IMR-90 (cell line): ENCODE measurements around the gene NGFR. TPM values are rescaled to one million over a fixed set of nuclear protein-coding genes. Genes with fewer than 3 reads are reported as not detected.

ENCODE experiments used
- ATAC-seq: fragments of 200-7000 bp; cut with Tn5 transposase; 2 replicates; pipeline ENCODE4 v1.9.1; 2020; ENCODE audit warnings: low read depth, mild to moderate bottlenecking, moderate library complexity
- BruUV-seq: library from RNA; stranded (reverse); fragments of 400-500 nt; replicated peaks from 2 replicates; lab custom pipeline; 2021; lab: Mats Ljungman, UMichigan
- CTCF ChIA-PET: fragments of 300-600 bp; formaldehyde crosslinking; extraction: SDS; loops from one replicate; lab custom pipeline; 2021; ENCODE audit warnings: antibody characterized with exemption; lab: Yijun Ruan, JAX
- POLR2A ChIA-PET: fragments of 300-600 bp; sonication (Branson Sonifier 250); formaldehyde crosslinking; loops from one replicate; lab custom pipeline; 2022; ENCODE audit warnings: antibody characterized with exemption; ENCODE audit not compliant: unreplicated experiment; lab: Charles Lee
- DNase-seq: peaks from one replicate; pipeline ENCODE4 v3.0.0; 2013
- H2AFZ ChIP-seq: replicated peaks from 2 replicates; pipeline ENCODE3; 2013; ENCODE audit warnings: low read length, mild to moderate bottlenecking; ENCODE audit not compliant: poor library complexity
- H2AK5ac ChIP-seq: 2 replicates; pipeline ENCODE4 v1.6.1; 2013; ENCODE audit warnings: low read depth, low read length, inconsistent platforms
- H2AK9ac ChIP-seq: replicated peaks from 2 replicates; pipeline ENCODE3; 2013; ENCODE audit warnings: mild to moderate bottlenecking, low read depth, low read length, moderate library complexity; ENCODE audit not compliant: poor library complexity
- H2BK120ac ChIP-seq: 2 replicates; pipeline ENCODE4 v1.6.1; 2013; ENCODE audit warnings: low read depth, low read length, inconsistent platforms
- H2BK15ac ChIP-seq: 3 replicates; pipeline ENCODE4 v1.6.1; 2013; ENCODE audit warnings: low read depth, low read length, inconsistent platforms
- H2BK20ac ChIP-seq: 2 replicates; pipeline ENCODE4 v1.6.1; 2013; ENCODE audit warnings: low read depth, mild to moderate bottlenecking, inconsistent platforms, low read length, moderate library complexity
- H2BK5ac ChIP-seq: 2 replicates; pipeline ENCODE4 v1.6.1; 2013; ENCODE audit warnings: mild to moderate bottlenecking, low read depth, low read length, inconsistent platforms; ENCODE audit not compliant: poor library complexity, severe bottlenecking
- H3K14ac ChIP-seq: replicated peaks from 2 replicates; pipeline ENCODE4 v1.6.1; 2013; ENCODE audit warnings: low read depth, low read length, inconsistent platforms
- H3K18ac ChIP-seq: 2 replicates; pipeline ENCODE4 v1.6.1; 2013; ENCODE audit warnings: low read depth, low read length, control low read depth
- H3K23ac ChIP-seq: 2 replicates; pipeline ENCODE4 v1.6.1; 2013; ENCODE audit warnings: low read depth, low read length, inconsistent platforms
- H3K27ac ChIP-seq: 2 replicates; pipeline ENCODE4 v1.5.1; 2013; ENCODE audit warnings: mild to moderate bottlenecking, control low read depth, low read length; ENCODE audit not compliant: insufficient read depth
- H3K27me3 ChIP-seq: 2 replicates; pipeline ENCODE4 v1.6.1; 2013; ENCODE audit warnings: low read length; ENCODE audit not compliant: control insufficient read depth, insufficient read depth
- H3K36me3 ChIP-seq: 2 replicates; pipeline ENCODE4 v1.6.1; 2013; ENCODE audit warnings: low read length, mixed read lengths; ENCODE audit not compliant: control insufficient read depth, insufficient read depth
- H3K4ac ChIP-seq: 2 replicates; pipeline ENCODE4 v1.6.1; 2013; ENCODE audit warnings: low read depth, low read length, inconsistent platforms
- H3K4me1 ChIP-seq: 2 replicates; pipeline ENCODE4 v1.6.1; 2013; ENCODE audit warnings: low read length, mixed read lengths; ENCODE audit not compliant: control insufficient read depth, insufficient read depth
- H3K4me2 ChIP-seq: 2 replicates; pipeline ENCODE4 v1.6.1; 2013; ENCODE audit warnings: low read depth, mild to moderate bottlenecking, control low read depth, low read length, moderate library complexity
- H3K4me3 ChIP-seq: 2 replicates; pipeline ENCODE4 v1.5.1; 2013; ENCODE audit warnings: low read depth, mild to moderate bottlenecking, control low read depth, low read length, moderate library complexity; ENCODE audit not compliant: insufficient read depth
- H3K56ac ChIP-seq: 2 replicates; pipeline ENCODE4 v1.6.1; 2013; ENCODE audit warnings: low read length, inconsistent platforms; ENCODE audit not compliant: insufficient read depth; ENCODE audit errors: extremely low read depth
- H3K79me1 ChIP-seq, 2 experiments: 2 replicates each; pipeline ENCODE4 v1.6.1; 2013; ENCODE audit warnings: low read length in 2 of 2, inconsistent platforms in 1 of 2, low read depth in 1 of 2
- H3K9ac ChIP-seq: 2 replicates; pipeline ENCODE4 v1.6.1; 2013; ENCODE audit warnings: low read depth, low read length, control low read depth
- H3K9me1 ChIP-seq: 2 replicates; pipeline ENCODE4 v1.6.1; 2013; ENCODE audit warnings: low read length, inconsistent platforms; ENCODE audit not compliant: insufficient read depth
- H3K9me3 ChIP-seq: 2 replicates; pipeline ENCODE4 v1.6.1; 2013; ENCODE audit warnings: low read length; ENCODE audit not compliant: control insufficient read depth, insufficient read depth
- H4K20me1 ChIP-seq: 2 replicates; pipeline ENCODE4 v1.6.1; 2013; ENCODE audit warnings: low read length, inconsistent platforms; ENCODE audit not compliant: insufficient read depth
- H4K5ac ChIP-seq: 2 replicates; pipeline ENCODE4 v1.6.1; 2013; ENCODE audit warnings: mild to moderate bottlenecking, low read depth, low read length, control low read depth
- H4K8ac ChIP-seq, 2 experiments: 2 replicates each; pipeline ENCODE4 v1.6.1; 2013; ENCODE audit warnings: low read depth in 2 of 2, low read length in 2 of 2, control low read depth in 1 of 2, inconsistent platforms in 1 of 2
- H4K91ac ChIP-seq: 2 replicates; pipeline ENCODE4 v1.6.1; 2013; ENCODE audit warnings: low read depth, low read length, inconsistent platforms; ENCODE audit not compliant: insufficient read depth
- BHLHE40 ChIP-seq: fragments of 150-350 bp; IDR thresholded peaks from 2 replicates; pipeline ENCODE4 v1.6.1; 2016; ENCODE audit warnings: mild to moderate bottlenecking, low read depth, low read length
- CEBPB ChIP-seq: IDR thresholded peaks from 2 replicates; pipeline ENCODE4 v1.6.1; 2012; ENCODE audit warnings: low read depth, low read length, improper control_type of control experiment
- CHD1 ChIP-seq: IDR thresholded peaks from 2 replicates; pipeline ENCODE4 v1.6.1; 2012; ENCODE audit warnings: low read depth, low read length, improper control_type of control experiment
- FOS ChIP-seq: fragments of 150-350 bp; IDR thresholded peaks from 2 replicates; pipeline ENCODE4 v1.6.1; 2016; ENCODE audit warnings: low read depth, low read length
- MAFK ChIP-seq: IDR thresholded peaks from 2 replicates; pipeline ENCODE4 v1.6.1; 2012; ENCODE audit warnings: low read depth, low read length, improper control_type of control experiment
- MAZ ChIP-seq: IDR thresholded peaks from 2 replicates; pipeline ENCODE4 v1.6.1; 2012; ENCODE audit warnings: low read depth, mild to moderate bottlenecking, low read length, improper control_type of control experiment, moderate library complexity, borderline replicate concordance
- MXI1 ChIP-seq: IDR thresholded peaks from 2 replicates; pipeline ENCODE4 v1.6.1; 2012; ENCODE audit warnings: low read depth, mild to moderate bottlenecking, low read length, moderate library complexity, borderline replicate concordance
- NFE2L2 ChIP-seq: fragments of 150-350 bp; IDR thresholded peaks from 2 replicates; pipeline ENCODE4 v1.6.1; 2016; ENCODE audit warnings: low read depth, mild to moderate bottlenecking, low read length
- POLR2A ChIP-seq: IDR thresholded peaks from 2 replicates; pipeline ENCODE4 v1.6.1; 2012; ENCODE audit warnings: mild to moderate bottlenecking, low read depth, low read length
- RAD21 ChIP-seq: IDR thresholded peaks from 2 replicates; pipeline ENCODE4 v1.6.1; 2012; ENCODE audit warnings: low read length, improper control_type of control experiment
- RCOR1 ChIP-seq: IDR thresholded peaks from 2 replicates; pipeline ENCODE4 v1.6.1; 2012; ENCODE audit warnings: mild to moderate bottlenecking, low read length, improper control_type of control experiment; ENCODE audit not compliant: insufficient replicate concordance
- RFX5 ChIP-seq: IDR thresholded peaks from 2 replicates; pipeline ENCODE4 v1.8.0; 2012; ENCODE audit warnings: low read depth, mild to moderate bottlenecking, low read length, moderate library complexity
- SMC3 ChIP-seq: fragments of 150-350 bp; IDR thresholded peaks from 2 replicates; pipeline ENCODE4 v1.6.1; 2016; ENCODE audit warnings: low read depth, mild to moderate bottlenecking, antibody characterized with exemption, low read length, moderate library complexity
- WGBS, 2 experiments: methylation state at CpG; one replicate each; pipeline versions ENCODE4 v1.1.5 to v1.1.7; 2013; ENCODE audit warnings: missing lambda C conversion rate in 2 of 2; ENCODE audit not compliant: insufficient read length in 1 of 2; ENCODE audit errors: extremely low coverage in 2 of 2; 5-methylcytosine and 5-hydroxymethylcytosine counted together
- dilution Hi-C: fragments of 300-500 bp; cut with HindIII; formaldehyde crosslinking; loops from one replicate; pipeline ENCODE4 v1.14.3; 2018; ENCODE audit warnings: low sequenced_read_pairs; ENCODE audit not compliant: unreplicated experiment
- in situ Hi-C: fragments of 300-500 bp; cut with MboI; formaldehyde crosslinking; loops from 3 replicates; pipeline ENCODE4 v1.14.3; 2019; ENCODE audit warnings: low sequenced_read_pairs, inconsistent platforms, mixed read lengths
- intact Hi-C: fragments of 100-400 bp; cut with micrococcal nuclease; formaldehyde crosslinking; loops from 2 replicates; pipeline ENCODE4 v1.10.0; 2022
- polyA plus RNA-seq, 3 experiments: library from polyadenylated mRNA; depleted of rRNA; stranded (reverse); fragments of >200 nt; gene quantifications; 2 replicates each; pipeline ENCODE4 v1.2.3, GENCODE V29; 2012; ENCODE audit warnings: low replicate concordance in 1 of 3
- total RNA-seq: library from RNA; depleted of rRNA; stranded (reverse); fragments of >200 nt; gene quantifications from 2 replicates; pipeline ENCODE4 v1.2.3, GENCODE V29; 2012
- TF ChIP-seq, protein P1 (sequence below): fragments of 150-350 bp; IDR thresholded peaks from 2 replicates; pipeline ENCODE4 v1.6.1; 2016; ENCODE audit warnings: low read depth, mild to moderate bottlenecking, low read length, moderate library complexity, borderline replicate concordance
- TF ChIP-seq, protein P2 (sequence below): conservative IDR thresholded peaks from 2 replicates; pipeline ENCODE4 v1.5.1; 2012; ENCODE audit warnings: mild to moderate bottlenecking, low read depth, low read length, improper control_type of control experiment
- TF ChIP-seq, protein P3 (sequence below): fragments of 150-350 bp; IDR thresholded peaks from 2 replicates; pipeline ENCODE4 v1.6.1; 2017; ENCODE audit warnings: mild to moderate bottlenecking, antibody characterized with exemption, low read length, low read depth

NGFR gene
- total and polyA plus RNA-seq, 2 of the 4 experiments (the other 2 are of a cell fraction), result 0.15 to 0.18 TPM

DNA sequence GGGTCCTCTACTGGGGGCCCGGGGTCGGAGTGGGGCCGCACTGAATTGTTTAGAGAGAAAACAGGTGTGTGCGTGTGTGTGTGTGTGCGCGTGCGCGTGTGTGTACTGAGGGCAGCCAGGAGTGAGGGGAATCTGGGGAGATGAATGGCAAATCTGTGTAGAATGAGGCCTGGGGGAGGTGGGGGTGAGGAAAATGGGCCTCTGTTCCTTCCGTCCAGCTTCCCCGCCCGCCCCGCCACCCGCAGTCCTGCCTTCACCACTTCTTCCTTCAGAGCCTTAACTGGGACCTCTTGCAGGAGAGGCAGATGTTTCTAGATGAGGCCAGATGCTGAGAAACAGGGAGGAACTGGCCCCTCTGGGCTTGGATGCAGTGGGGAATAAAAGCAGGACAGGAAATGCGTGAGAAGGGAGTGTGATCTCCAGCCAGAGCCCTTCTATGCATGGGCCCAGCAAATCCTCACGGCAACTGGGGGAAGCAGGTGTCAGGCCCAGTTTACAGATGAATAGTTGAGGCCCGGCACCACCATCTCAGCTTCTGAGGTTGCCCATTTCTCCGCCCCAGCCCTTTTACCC, 29.7 kb upstream of the NGFR start:
- ChIA-PET POLR2A (no interaction called here), CTCF (no interaction called here)
- peaks cover 12% of the 10 kb centered on the region for H3K9me3 ChIP-seq
- no peak overlapping the region for H2AK5ac ChIP-seq
- no peak overlapping the region for H3K4ac ChIP-seq
- no peak overlapping the region for H2BK15ac ChIP-seq
- no peak overlapping the region for H4K5ac ChIP-seq
- H3K36me3 ChIP-seq, result no peaks in the 10 kb centered on the region
- H2AFZ ChIP-seq, result no peak overlapping the region
- dilution Hi-C loops, result no loop called here
- no peaks in the 10 kb centered on the region for H3K9me1 ChIP-seq
- no peak overlapping the region for H4K8ac ChIP-seq
- TF ChIP-seq RFX5, result no peak
- no peak for TF ChIP-seq MAZ
- TF ChIP-seq FOS, result no peak
- TF ChIP-seq BHLHE40, result no peak
- TF ChIP-seq MXI1, result no peak
- TF ChIP-seq, protein P1, sequence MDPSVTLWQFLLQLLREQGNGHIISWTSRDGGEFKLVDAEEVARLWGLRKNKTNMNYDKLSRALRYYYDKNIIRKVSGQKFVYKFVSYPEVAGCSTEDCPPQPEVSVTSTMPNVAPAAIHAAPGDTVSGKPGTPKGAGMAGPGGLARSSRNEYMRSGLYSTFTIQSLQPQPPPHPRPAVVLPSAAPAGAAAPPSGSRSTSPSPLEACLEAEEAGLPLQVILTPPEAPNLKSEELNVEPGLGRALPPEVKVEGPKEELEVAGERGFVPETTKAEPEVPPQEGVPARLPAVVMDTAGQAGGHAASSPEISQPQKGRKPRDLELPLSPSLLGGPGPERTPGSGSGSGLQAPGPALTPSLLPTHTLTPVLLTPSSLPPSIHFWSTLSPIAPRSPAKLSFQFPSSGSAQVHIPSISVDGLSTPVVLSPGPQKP, result no peak
- no peak for TF ChIP-seq CHD1
- TF ChIP-seq, protein P2, sequence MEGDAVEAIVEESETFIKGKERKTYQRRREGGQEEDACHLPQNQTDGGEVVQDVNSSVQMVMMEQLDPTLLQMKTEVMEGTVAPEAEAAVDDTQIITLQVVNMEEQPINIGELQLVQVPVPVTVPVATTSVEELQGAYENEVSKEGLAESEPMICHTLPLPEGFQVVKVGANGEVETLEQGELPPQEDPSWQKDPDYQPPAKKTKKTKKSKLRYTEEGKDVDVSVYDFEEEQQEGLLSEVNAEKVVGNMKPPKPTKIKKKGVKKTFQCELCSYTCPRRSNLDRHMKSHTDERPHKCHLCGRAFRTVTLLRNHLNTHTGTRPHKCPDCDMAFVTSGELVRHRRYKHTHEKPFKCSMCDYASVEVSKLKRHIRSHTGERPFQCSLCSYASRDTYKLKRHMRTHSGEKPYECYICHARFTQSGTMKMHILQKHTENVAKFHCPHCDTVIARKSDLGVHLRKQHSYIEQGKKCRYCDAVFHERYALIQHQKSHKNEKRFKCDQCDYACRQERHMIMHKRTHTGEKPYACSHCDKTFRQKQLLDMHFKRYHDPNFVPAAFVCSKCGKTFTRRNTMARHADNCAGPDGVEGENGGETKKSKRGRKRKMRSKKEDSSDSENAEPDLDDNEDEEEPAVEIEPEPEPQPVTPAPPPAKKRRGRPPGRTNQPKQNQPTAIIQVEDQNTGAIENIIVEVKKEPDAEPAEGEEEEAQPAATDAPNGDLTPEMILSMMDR, result no peak
- TF ChIP-seq CEBPB, result no peak
- no peak for TF ChIP-seq MAFK
- TF ChIP-seq NFE2L2, result no peak
- TF ChIP-seq SMC3, result no peak
- TF ChIP-seq RAD21, result no peak
- no peak for TF ChIP-seq POLR2A
- TF ChIP-seq RCOR1, result no peak
- TF ChIP-seq, protein P3, sequence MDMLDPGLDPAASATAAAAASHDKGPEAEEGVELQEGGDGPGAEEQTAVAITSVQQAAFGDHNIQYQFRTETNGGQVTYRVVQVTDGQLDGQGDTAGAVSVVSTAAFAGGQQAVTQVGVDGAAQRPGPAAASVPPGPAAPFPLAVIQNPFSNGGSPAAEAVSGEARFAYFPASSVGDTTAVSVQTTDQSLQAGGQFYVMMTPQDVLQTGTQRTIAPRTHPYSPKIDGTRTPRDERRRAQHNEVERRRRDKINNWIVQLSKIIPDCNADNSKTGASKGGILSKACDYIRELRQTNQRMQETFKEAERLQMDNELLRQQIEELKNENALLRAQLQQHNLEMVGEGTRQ, result no peak
- H3K4me3 ChIP-seq, result no peak overlapping the region
- WGBS, 2 experiments, result 54% methylated on average over 7 of the region's 17 CpGs; no CpG with 5 or more reads in 1 of the 2 experiments
- no peaks in the 10 kb centered on the region for H3K79me1 ChIP-seq
- intact Hi-C loops, result no loop called here
- no peak overlapping the region for H3K14ac ChIP-seq
- H3K23ac ChIP-seq, result no peak overlapping the region
- H2BK5ac ChIP-seq, result no peak overlapping the region
- H4K20me1 ChIP-seq, result no peaks in the 10 kb centered on the region
- H2BK120ac ChIP-seq, result no peak overlapping the region
- no peak overlapping the region for H2BK20ac ChIP-seq
- H4K91ac ChIP-seq, result no peak overlapping the region
- in situ Hi-C loops, result no loop called here
- no TSS peak for BruUV-seq
- H3K56ac ChIP-seq, result no peak overlapping the region
- no peak for DNase-seq
- H3K4me2 ChIP-seq, result no peak overlapping the region
- H3K4me1 ChIP-seq, result peaks cover 2% of the 10 kb centered on the region; the same call in 1 of the 2 replicates
- no peak overlapping the region for H2AK9ac ChIP-seq
- no peak overlapping the region for H3K27ac ChIP-seq
- ATAC-seq, result no peak
- H3K18ac ChIP-seq, result no peak overlapping the region
- H3K9ac ChIP-seq, result no peak overlapping the region
- H3K27me3 ChIP-seq, result peaks cover 84% of the 10 kb centered on the region
